Endodermal cell (in vitro differentiated cells): ENCODE results near the gene EHD4. TPM values are rescaled to one million over a fixed set of nuclear protein-coding genes. Genes with fewer than 3 reads are reported as not detected.

Experiments
- DNase-seq: peaks from one replicate; pipeline ENCODE4 v3.0.0-alpha.2; 2017
- H3K27ac ChIP-seq: 2 replicates; pipeline ENCODE4 v1.5.1; 2013; ENCODE audit warnings: mild to moderate bottlenecking, low read depth, low read length, moderate library complexity
- H3K27me3 ChIP-seq: 2 replicates; pipeline ENCODE4 v1.6.1; 2013; ENCODE audit warnings: mild to moderate bottlenecking, low read length, moderate library complexity; ENCODE audit not compliant: insufficient read depth, control insufficient read depth, poor library complexity, severe bottlenecking
- H3K36me3 ChIP-seq: 2 replicates; pipeline ENCODE4 v1.7.0; 2013; ENCODE audit warnings: mild to moderate bottlenecking, low read length, moderate library complexity; ENCODE audit not compliant: control insufficient read depth, insufficient read depth
- H3K4me1 ChIP-seq: one replicate; pipeline ENCODE4 v1.7.0; 2013; ENCODE audit warnings: low read length; ENCODE audit not compliant: control insufficient read depth, insufficient read depth
- H3K4me3 ChIP-seq: 2 replicates; pipeline ENCODE4 v1.5.1; 2013; ENCODE audit warnings: mild to moderate bottlenecking, low read length, moderate library complexity
- H3K9ac ChIP-seq: 2 replicates; pipeline ENCODE4 v1.6.1; 2013; ENCODE audit warnings: mild to moderate bottlenecking, low read length, moderate library complexity; ENCODE audit not compliant: poor library complexity, severe bottlenecking; ENCODE audit errors: extremely low read depth
- H3K9me3 ChIP-seq: 2 replicates; pipeline ENCODE4 v1.6.1; 2013; ENCODE audit warnings: mild to moderate bottlenecking, low read length, moderate library complexity; ENCODE audit not compliant: control insufficient read depth
- H3K27ac Mint-ChIP-seq: 2 replicates; pipeline ENCODE4 v1.8.0; 2020; ENCODE audit warnings: mixed read lengths
- H3K27me3 Mint-ChIP-seq: 2 replicates; pipeline ENCODE4 v1.8.0; 2021; ENCODE audit warnings: mild to moderate bottlenecking, mixed read lengths; ENCODE audit not compliant: insufficient read depth
- H3K36me3 Mint-ChIP-seq: 2 replicates; pipeline ENCODE4 v1.8.0; 2020; ENCODE audit warnings: low read depth, mixed read lengths
- H3K4me1 Mint-ChIP-seq: 2 replicates; pipeline ENCODE4 v1.8.0; 2020; ENCODE audit warnings: mixed read lengths
- H3K4me3 Mint-ChIP-seq: 2 replicates; pipeline ENCODE4 v1.8.0; 2020; ENCODE audit warnings: mild to moderate bottlenecking, moderate library complexity, mixed read lengths
- H3K9me3 Mint-ChIP-seq: 2 replicates; pipeline ENCODE4 v1.8.0; 2020; ENCODE audit warnings: mild to moderate bottlenecking, mixed read lengths
- WGBS, 2 experiments: methylation state at CpG; one replicate each; pipeline versions ENCODE4 v1.1.5 to v1.1.7; 2013; ENCODE audit warnings: missing lambda C conversion rate in 2 of 2, mixed read lengths in 1 of 2; ENCODE audit not compliant: insufficient coverage in 1 of 2, insufficient read length in 1 of 2; 5-methylcytosine and 5-hydroxymethylcytosine counted together
- total RNA-seq, 2 donors: library from RNA; stranded (reverse); fragmentation: NEBNext Ultra II Directional in 1 of 2; extraction: Animal tissue kit (Norgen Biotek cat#: 25700) in 1 of 2; gene quantifications; 2 replicates in 1 of 2; 3 replicates in 1 of 2; pipeline ENCODE4 v1.2.1, GENCODE V29; 2021
- TF ChIP-seq, protein P1 (sequence below): fragments of 200-600 bp; sonication (generic); conservative IDR thresholded peaks from 2 replicates; pipeline ENCODE4 v1.5.0; 2021; ENCODE audit warnings: antibody characterized with exemption, mild to moderate bottlenecking

EHD4 gene
- total RNA-seq, 2 donors from 2014 or later: 16.9 to 17.3 TPM

DNA sequence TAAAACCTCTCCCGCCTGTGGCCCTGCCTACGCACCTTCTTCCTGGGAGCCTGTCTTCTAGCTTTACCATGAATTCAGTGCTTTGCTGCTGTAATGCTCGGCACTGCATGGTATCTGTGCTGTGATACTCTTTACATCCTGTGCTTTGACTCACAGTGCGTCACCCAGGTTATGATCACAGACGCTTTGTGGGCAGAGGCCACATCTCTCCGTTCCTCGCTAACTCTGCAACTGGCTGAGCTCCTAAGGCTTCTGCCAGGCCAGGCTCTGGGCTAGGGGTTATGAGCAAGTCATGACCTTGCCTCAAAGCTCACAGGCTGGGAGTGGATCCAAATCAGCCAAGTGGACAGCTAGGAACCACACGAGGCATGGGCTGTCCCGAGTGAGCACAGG is 101.7 kb downstream of the EHD4 start:
- Mint-ChIP-seq H3K4me1 (peaks cover 4% of the 10 kb centered on the region), H3K4me3 (no peak overlapping the region)

DNA sequence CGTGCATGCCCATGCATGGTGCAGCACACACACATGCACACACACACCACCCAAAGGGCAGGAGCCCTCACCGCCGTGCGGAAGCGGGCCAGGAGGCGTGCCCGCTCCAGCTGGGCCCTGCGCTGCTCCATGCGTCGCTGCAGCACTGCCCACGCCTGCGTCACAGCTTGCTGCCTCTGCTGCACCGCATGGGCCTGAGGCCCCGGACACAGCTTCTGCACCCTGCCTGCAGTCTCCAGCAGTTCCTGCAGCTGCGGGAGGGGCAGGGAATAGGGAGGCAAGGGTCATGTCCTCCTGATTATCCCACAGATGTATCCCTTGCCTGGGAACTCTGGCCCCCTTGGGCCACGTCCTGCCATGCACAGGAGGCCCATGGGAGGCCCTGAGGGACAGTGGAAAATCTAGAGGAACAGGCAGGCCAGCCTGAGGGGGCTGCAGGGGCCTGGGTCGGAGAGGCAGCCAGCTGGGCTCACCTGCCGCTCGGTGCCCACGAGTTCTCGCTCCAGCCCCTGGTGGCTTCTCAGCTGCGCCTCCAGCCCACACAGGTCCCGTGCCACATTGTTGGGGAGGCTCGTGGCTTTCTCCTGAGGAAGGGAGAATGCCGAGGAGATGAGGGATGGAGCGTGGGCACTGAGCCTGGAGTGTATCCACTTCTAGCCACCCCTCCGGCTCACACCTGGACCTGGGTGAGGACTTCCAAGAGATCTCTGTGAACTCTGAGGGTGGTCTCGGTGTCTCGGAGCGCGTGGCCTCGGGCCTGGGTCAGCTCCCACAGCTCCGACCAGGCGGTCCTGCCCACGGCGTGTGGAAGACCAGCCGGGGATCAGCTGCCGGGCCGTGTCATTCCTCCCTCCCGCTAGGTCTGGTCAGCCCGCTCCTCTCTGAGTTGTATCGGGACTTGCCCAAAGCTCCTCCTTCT is 102.3 kb downstream of the EHD4 start:
- no peak overlapping the region for H3K4me3 Mint-ChIP-seq
- H3K9me3 ChIP-seq: no peaks in the 10 kb centered on the region
- peaks cover 8% of the 10 kb centered on the region for H3K4me1 ChIP-seq
- H3K9me3 Mint-ChIP-seq: no peaks in the 10 kb centered on the region
- no peaks in the 10 kb centered on the region for H3K36me3 Mint-ChIP-seq
- H3K27me3 Mint-ChIP-seq: peaks cover 3% of the 10 kb centered on the region
- H3K27me3 ChIP-seq: no peaks in the 10 kb centered on the region
- H3K4me3 ChIP-seq: no peak overlapping the region
- no peak for DNase-seq
- H3K27ac ChIP-seq: no peak overlapping the region
- WGBS, 2 experiments: 90 to 91% methylated on average over 28 to 42 of the region's 42 CpGs
- TF ChIP-seq, protein P1, sequence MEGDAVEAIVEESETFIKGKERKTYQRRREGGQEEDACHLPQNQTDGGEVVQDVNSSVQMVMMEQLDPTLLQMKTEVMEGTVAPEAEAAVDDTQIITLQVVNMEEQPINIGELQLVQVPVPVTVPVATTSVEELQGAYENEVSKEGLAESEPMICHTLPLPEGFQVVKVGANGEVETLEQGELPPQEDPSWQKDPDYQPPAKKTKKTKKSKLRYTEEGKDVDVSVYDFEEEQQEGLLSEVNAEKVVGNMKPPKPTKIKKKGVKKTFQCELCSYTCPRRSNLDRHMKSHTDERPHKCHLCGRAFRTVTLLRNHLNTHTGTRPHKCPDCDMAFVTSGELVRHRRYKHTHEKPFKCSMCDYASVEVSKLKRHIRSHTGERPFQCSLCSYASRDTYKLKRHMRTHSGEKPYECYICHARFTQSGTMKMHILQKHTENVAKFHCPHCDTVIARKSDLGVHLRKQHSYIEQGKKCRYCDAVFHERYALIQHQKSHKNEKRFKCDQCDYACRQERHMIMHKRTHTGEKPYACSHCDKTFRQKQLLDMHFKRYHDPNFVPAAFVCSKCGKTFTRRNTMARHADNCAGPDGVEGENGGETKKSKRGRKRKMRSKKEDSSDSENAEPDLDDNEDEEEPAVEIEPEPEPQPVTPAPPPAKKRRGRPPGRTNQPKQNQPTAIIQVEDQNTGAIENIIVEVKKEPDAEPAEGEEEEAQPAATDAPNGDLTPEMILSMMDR: no peak
- no peak overlapping the region for H3K27ac Mint-ChIP-seq
- H3K36me3 ChIP-seq: no peaks in the 10 kb centered on the region
- no peak overlapping the region for H3K9ac ChIP-seq
- H3K4me1 Mint-ChIP-seq: peaks cover 4% of the 10 kb centered on the region

More for the DNA sequence above, 101.7 kb downstream of the EHD4 start:
- Histone ChIP-seq H3K9ac (no peak overlapping the region), H3K27ac (no peak overlapping the region), H3K9me3 (no peaks in the 10 kb centered on the region), H3K36me3 (no peaks in the 10 kb centered on the region), H3K27me3 (no peaks in the 10 kb centered on the region), H3K4me1 (peaks cover 7% of the 10 kb centered on the region), H3K4me3 (no peak overlapping the region)
- TF ChIP-seq, protein P1: no peak
- 86 to 94% methylated on average over 7 to 9 of the region's 9 CpGs for WGBS, 2 experiments
- H3K36me3 Mint-ChIP-seq: no peaks in the 10 kb centered on the region
- no peaks in the 10 kb centered on the region for H3K9me3 Mint-ChIP-seq
- no peak for DNase-seq
- H3K27me3 Mint-ChIP-seq: peaks cover 3% of the 10 kb centered on the region
- H3K27ac Mint-ChIP-seq: no peak overlapping the region

DNA sequence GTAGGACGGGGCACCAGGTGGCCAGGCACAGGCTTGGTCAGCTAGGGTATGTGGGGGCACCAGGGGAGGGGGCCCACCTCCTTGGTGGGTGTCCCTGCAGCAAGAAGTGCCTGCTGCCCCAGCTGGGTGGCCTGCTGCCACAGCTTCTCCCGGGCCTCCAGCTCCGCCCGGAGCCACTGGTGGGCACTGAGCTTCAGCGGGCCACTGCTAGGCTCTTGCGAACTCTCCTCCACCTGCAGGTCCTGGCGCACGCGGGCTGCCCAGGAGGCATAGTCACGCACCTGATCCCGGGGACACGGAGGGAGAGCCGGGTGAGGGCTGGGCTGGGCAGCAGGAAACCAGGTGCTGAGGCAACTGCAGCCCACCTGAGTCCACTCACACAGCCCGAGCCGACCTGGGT is 104.0 kb downstream of the EHD4 start:
- Mint-ChIP-seq H3K27ac (no peak overlapping the region), H3K36me3 (no peaks in the 10 kb centered on the region)
- WGBS, 2 experiments: 94 to 95% methylated on average over 15 of the region's 15 CpGs

More for the DNA sequence above, 104.0 kb downstream of the EHD4 start:
- no peak overlapping the region for H3K9ac ChIP-seq
- H3K27me3 ChIP-seq: no peaks in the 10 kb centered on the region
- H3K27me3 Mint-ChIP-seq: no peaks in the 10 kb centered on the region
- no peak overlapping the region for H3K27ac ChIP-seq
- TF ChIP-seq, protein P1: no peak
- peaks cover 4% of the 10 kb centered on the region for H3K4me1 Mint-ChIP-seq
- H3K4me3 ChIP-seq: no peak overlapping the region
- H3K4me3 Mint-ChIP-seq: no peak overlapping the region
- H3K9me3 Mint-ChIP-seq: no peaks in the 10 kb centered on the region
- H3K36me3 ChIP-seq: no peaks in the 10 kb centered on the region
- no peaks in the 10 kb centered on the region for H3K9me3 ChIP-seq
- peaks cover 8% of the 10 kb centered on the region for H3K4me1 ChIP-seq
- no peak for DNase-seq
